Neural progenitor cell (in vitro differentiated cells): Measurements from ENCODE around the gene LEFTY1.

Source experiments
- EZH2 ChIP-seq: fragments of 200-600 bp; sonication (generic); IDR thresholded peaks from 2 replicates; pipeline ENCODE4 v1.6.1; 2017; ENCODE audit warnings: antibody characterized with exemption, mild to moderate bottlenecking, moderate library complexity
- EZH2phosphoT487 ChIP-seq: fragments of 200-600 bp; sonication (generic); IDR thresholded peaks from 2 replicates; pipeline ENCODE4 v1.6.1; 2017; ENCODE audit warnings: antibody characterized with exemption
- TF ChIP-seq, protein P1 (sequence below): fragments of 200-600 bp; sonication (generic); IDR thresholded peaks from 2 replicates; pipeline ENCODE4 v1.5.1; 2017; ENCODE audit warnings: antibody characterized with exemption, mild to moderate bottlenecking

DNA sequence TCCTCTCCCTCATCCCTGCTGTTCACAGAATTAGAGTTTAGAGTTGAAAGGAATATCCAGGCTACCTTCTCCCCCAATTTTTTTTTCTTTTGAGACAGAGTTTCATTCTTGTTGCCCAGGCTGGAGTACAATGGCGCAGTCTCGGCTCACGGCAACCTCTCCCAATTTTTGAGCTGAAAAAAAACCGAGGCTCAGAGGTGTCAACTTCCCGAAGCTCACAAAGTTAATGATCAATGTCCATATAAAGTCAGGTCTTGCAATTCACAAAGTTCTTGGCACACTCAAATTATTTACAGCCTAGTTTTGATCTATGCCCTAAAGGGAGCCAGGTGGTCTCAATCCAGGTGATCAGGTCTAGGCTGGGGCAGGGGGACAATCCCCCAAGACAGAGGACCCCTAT lies 797 bp upstream of the LEFTY1 start:
- TF ChIP-seq, protein P1, sequence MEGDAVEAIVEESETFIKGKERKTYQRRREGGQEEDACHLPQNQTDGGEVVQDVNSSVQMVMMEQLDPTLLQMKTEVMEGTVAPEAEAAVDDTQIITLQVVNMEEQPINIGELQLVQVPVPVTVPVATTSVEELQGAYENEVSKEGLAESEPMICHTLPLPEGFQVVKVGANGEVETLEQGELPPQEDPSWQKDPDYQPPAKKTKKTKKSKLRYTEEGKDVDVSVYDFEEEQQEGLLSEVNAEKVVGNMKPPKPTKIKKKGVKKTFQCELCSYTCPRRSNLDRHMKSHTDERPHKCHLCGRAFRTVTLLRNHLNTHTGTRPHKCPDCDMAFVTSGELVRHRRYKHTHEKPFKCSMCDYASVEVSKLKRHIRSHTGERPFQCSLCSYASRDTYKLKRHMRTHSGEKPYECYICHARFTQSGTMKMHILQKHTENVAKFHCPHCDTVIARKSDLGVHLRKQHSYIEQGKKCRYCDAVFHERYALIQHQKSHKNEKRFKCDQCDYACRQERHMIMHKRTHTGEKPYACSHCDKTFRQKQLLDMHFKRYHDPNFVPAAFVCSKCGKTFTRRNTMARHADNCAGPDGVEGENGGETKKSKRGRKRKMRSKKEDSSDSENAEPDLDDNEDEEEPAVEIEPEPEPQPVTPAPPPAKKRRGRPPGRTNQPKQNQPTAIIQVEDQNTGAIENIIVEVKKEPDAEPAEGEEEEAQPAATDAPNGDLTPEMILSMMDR: no peak
- TF ChIP-seq EZH2: no peak
- TF ChIP-seq EZH2phosphoT487: no peak
